Effector CD8-positive, alpha-beta T cell (primary cell): ENCODE data around the gene MSX1.
"Not testable (repeated sequence)": the region's sequence is repeated elsewhere in the genome, so short reads cannot be mapped to it uniquely, and the experiment has no call there.

Experiments used
- DNase-seq: peaks from one replicate; lab custom pipeline; 2025; lab: John Stamatoyannopoulos, UW
- total RNA-seq, 4 experiments: gene quantifications; one replicate each; lab custom pipeline; 2026; lab: John Stamatoyannopoulos, UW

MSX1 gene
- 0 to 0.72 (median 0.04) reads per million in 4 experiments for total RNA-seq

GRCh38 chr4:4859325-4859798 lies at the start of gene MSX1:
MSX1 (plus strand) TSS chr4:4859665; CDS start chr4:4859900, 235 bp downstream.
- no peak for DNase-seq

DNA sequence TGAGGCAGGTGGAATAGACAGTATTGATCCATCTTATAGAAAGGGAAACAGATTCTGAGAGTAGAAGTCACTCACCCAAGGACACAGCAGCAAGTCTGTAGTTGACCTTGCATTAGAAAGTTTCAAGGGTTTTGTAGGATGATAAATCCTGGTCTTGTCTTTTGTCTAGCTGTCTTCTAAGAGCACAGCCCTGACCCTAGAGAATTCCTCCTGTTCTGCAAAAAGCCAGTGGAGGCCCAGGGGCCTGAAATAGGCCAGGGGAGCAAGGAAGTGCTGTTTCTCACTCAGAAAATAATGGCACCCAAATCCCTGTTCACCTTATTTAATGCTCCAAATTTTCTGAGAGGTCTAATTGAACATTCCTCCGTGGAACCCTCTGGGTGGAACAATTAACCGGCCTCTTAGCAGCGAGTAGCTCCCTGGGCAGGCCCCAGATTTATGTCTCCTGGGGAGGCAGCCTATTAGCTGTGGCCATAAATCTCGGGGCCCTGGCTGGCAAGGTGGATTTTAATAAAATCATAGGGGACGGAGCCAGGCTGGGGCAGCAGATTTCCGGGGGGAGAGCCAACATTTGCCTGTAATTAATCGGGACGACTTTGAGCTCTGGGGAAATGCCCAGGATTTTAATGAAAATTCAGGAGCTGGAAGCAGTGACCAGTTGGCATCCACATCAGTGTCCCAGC lies 49.2 kb upstream of the MSX1 start:
- DNase-seq = no peak

GRCh38 chr4:4810778-4811177 lies 48.7 kb upstream of the MSX1 start:
- no peak for DNase-seq

GRCh38 chr4:4812145-4812794 lies 47.2 kb upstream of the MSX1 start:
- no peak for DNase-seq

- no peak for DNase-seq
Measured at GRCh38 chr4:4818415-4819212, 40.9 kb upstream of the MSX1 start.

DNA sequence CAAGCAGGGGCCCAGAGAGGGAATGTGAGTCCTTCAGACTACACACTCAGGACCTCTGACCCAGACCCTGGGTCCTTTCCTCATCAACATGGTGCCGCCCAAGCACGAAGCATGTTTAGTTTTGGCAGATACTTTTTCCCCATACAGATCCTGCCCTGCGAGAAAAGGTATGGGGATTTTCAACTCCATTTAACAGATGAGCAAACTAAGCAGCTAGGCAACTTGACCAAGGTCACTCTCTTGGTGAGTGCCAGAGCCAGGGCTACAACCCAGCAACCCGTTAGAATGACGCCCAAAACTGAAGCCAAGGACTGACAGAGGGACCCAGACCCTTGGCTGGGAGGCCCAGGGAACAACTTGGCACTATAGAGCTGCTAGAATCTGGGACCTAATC lies 40.3 kb upstream of the MSX1 start:
- DNase-seq = no peak

GRCh38 chr4:4820261-4820660 lies 39.2 kb upstream of the MSX1 start:
- no peak for DNase-seq

GRCh38 chr4:4820739-4821138 lies 38.7 kb upstream of the MSX1 start:
- no peak for DNase-seq

- DNase-seq = no peak
Measured at GRCh38 chr4:4821577-4821976, 37.9 kb upstream of the MSX1 start.

DNA sequence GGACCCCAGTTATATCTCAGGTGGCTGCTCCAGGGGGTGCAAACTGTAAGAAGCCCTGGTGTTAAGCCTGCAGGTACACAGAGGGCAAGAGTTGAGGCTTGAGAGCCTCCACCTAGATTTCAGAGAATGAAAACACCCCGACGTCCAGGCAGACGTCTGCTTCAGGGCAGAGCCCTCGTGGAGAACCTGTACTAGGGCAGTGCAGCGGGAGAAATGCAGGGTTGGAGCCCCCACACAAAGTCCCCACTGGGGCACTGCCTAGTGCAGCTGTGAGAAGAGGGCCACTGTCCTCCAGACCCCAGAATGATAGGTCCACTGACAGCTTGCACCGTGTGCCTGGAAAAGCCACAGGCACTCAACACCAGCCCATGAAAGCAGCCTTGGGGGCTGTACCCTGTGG lies 37.2 kb upstream of the MSX1 start:
- DNase-seq = not testable (repeated sequence)

DNA sequence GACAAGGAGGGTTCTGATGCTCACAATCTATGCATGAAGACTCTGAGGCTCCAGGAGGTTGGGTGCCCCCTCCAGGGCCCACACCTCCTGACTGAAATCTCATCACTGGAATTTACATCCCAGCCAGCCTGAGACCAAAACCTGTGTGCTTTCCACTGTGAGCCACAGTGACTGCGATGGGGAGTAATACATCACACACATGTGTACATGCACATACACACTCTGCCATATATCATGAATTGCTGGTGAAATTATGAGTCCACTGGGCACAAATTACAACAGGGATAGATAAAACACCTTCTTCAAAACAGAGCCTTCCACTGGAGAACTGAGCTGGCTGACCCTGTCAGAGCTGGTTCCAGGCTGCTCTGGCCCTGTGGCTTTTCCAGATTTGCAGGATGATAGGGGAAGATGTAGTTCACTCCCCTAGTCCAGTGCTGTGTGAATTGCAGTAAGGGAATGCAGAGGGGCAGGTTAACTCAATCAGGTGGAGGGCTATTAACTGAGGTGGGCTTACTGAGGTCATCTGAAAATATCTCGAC lies 35.8 kb upstream of the MSX1 start:
- DNase-seq = no peak

GRCh38 chr4:4824232-4824631 lies 35.2 kb upstream of the MSX1 start:
- no peak for DNase-seq

DNA sequence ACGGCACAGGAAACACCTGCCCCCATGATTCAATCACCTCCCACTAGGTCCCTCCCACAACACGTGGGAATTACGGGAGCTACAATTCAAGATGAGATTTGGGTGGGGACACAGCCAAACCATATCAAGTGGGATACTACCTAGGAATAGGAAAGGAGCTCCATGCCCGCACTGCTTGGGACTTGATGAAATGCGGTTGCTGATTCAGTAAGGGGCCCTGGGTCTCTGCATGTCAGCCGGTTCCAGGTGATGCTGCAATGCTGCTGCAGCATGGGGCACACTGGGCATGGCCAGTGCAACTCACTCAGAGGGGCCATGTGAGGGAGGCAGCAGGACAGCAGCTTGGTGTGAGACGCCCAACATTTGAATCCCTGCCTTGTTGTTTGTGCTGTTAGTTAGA lies 34.0 kb upstream of the MSX1 start:
- no peak for DNase-seq

DNA sequence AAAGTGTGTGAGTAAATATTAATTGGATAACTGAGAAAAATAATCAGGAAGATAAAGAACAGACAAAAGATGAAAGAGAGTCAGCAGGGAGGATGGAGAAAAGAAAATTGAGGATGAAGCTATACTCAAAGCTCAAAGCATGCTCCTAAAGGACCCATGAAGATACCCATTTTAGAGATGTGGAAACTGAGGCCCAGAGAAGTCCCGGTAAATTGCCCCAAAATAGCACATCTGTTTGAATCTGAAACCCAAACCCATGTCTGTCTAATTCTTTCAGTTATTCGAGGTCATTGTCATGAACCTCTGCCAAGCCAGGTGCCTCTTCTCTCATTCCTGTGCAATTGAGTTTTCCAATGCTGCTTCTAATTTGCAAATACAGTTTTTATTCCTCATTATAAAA lies 29.6 kb upstream of the MSX1 start:
- DNase-seq = no peak

DNA sequence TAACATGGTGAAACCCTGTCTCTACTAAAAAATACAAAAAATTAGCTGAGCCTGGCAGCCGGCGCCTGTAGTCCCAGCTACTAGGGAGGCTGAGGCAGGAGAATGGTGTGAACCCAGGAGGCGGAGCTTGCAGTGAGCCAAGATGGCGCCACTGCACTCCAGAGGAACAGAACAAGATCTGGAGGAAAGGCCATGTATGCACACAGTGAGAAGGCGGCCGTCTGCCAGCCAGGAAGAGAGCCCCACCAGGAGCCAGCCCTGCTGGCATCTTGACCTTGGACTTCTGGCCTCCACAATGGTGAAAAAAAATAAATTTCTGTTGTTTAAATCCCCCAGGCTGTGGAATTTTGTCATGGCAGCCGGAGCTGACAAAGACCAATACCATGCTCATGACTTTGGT lies 28.2 kb upstream of the MSX1 start:
- DNase-seq = no peak

DNA sequence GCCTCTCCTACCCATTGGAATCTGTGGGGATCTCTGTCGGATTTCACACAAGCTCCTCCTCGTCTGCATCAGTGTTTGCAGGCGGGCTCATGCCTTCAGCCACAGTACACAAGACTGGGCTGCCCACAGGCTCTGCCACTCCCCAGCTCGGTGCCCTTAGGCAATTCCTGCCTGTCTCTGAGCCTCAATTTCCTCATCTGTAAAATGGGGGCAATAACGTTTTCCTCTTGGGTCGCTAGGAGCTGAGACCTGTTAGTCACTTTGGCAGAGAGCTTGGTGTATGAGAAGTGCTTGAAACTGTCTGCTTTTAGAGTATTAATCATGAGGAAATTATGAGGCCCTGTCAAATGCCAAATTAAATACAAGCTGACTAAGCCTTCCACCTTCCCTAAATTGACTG lies 27.6 kb upstream of the MSX1 start:
- DNase-seq = no peak

GRCh38 chr4:4836044-4836443 lies 23.4 kb upstream of the MSX1 start:
- no peak for DNase-seq

- no peak for DNase-seq
Measured at GRCh38 chr4:4837316-4837715, 22.1 kb upstream of the MSX1 start.

- DNase-seq = no peak
Measured at GRCh38 chr4:4838051-4838935, 21.2 kb upstream of the MSX1 start.

- DNase-seq = no peak
Measured at GRCh38 chr4:4838936-4839810, 20.3 kb upstream of the MSX1 start.
